Progenitor cell of endocrine pancreas (in vitro differentiated cells): ENCODE results near the gene ASB16. TPM values are rescaled to one million over a fixed set of nuclear protein-coding genes. Genes with fewer than 3 reads are reported as not detected.
A peak's percentile ranks its signal among the peaks of the same experiment; 100 is the strongest.

ENCODE experiments used
- DNase-seq: peaks from one replicate; pipeline ENCODE4 v3.0.0; 2021; ENCODE audit warnings: low spot score; ENCODE audit not compliant: unreplicated experiment
- H3K27ac Mint-ChIP-seq: 2 replicates; pipeline ENCODE4 v1.8.0; 2021; ENCODE audit warnings: mild to moderate bottlenecking, moderate library complexity, mixed read lengths
- H3K27me3 Mint-ChIP-seq: 2 replicates; pipeline ENCODE4 v1.8.0; 2021; ENCODE audit warnings: mixed read lengths
- H3K36me3 Mint-ChIP-seq: 2 replicates; pipeline ENCODE4 v1.8.0; 2022; ENCODE audit warnings: mixed read lengths; ENCODE audit not compliant: insufficient read depth
- H3K4me1 Mint-ChIP-seq: 2 replicates; pipeline ENCODE4 v1.8.0; 2021; ENCODE audit warnings: low read depth, mixed read lengths
- H3K4me3 Mint-ChIP-seq: 2 replicates; pipeline ENCODE4 v1.8.0; 2021; ENCODE audit warnings: low read depth, mild to moderate bottlenecking, moderate library complexity, mixed read lengths
- H3K9me3 Mint-ChIP-seq: 2 replicates; pipeline ENCODE4 v1.8.0; 2021; ENCODE audit warnings: low read depth, mixed read lengths
- total RNA-seq: library from RNA; stranded (reverse); gene quantifications from 2 replicates; pipeline ENCODE4 v1.2.1, GENCODE V29; 2021
- TF ChIP-seq, protein P1 (sequence below): fragments of 200-600 bp; sonication (generic); IDR thresholded peaks from one replicate; pipeline ENCODE4 v1.5.0; 2021; ENCODE audit warnings: antibody characterized with exemption, mild to moderate bottlenecking; ENCODE audit not compliant: unreplicated experiment

The ASB16 gene
- total RNA-seq, 1 donor from 2014 or later = 0.89 TPM

DNA sequence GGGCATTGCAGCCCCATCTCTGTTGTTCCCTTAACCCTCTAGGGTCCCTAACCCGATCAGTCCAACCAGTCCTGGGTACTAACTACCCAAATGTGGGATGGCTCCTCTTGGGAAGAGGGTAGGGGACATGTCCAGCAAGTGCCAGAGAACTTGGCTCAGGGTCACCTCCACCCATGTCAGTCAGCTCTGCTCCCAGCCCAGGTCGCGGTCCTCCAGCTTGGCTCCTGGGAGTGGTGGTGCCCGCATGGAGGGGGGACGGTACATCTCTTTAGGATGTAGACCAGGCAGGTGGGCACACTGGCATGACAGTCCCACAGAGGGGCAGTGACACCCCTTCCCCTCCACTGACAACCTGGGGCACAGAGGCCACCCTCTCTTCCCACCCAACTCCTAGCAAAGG lies 22.2 kb downstream of the ASB16 start:
- peaks cover 22% of the 10 kb centered on the region for H3K4me1 Mint-ChIP-seq
- peaks cover 20% of the 10 kb centered on the region for H3K36me3 Mint-ChIP-seq
- no peaks in the 10 kb centered on the region for H3K27me3 Mint-ChIP-seq
- H3K9me3 Mint-ChIP-seq = no peaks in the 10 kb centered on the region
- no peak for DNase-seq
- H3K4me3 Mint-ChIP-seq = no peak overlapping the region
- H3K27ac Mint-ChIP-seq = peak overlapping the region; percentile 91
- TF ChIP-seq, protein P1, sequence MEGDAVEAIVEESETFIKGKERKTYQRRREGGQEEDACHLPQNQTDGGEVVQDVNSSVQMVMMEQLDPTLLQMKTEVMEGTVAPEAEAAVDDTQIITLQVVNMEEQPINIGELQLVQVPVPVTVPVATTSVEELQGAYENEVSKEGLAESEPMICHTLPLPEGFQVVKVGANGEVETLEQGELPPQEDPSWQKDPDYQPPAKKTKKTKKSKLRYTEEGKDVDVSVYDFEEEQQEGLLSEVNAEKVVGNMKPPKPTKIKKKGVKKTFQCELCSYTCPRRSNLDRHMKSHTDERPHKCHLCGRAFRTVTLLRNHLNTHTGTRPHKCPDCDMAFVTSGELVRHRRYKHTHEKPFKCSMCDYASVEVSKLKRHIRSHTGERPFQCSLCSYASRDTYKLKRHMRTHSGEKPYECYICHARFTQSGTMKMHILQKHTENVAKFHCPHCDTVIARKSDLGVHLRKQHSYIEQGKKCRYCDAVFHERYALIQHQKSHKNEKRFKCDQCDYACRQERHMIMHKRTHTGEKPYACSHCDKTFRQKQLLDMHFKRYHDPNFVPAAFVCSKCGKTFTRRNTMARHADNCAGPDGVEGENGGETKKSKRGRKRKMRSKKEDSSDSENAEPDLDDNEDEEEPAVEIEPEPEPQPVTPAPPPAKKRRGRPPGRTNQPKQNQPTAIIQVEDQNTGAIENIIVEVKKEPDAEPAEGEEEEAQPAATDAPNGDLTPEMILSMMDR = no peak

DNA sequence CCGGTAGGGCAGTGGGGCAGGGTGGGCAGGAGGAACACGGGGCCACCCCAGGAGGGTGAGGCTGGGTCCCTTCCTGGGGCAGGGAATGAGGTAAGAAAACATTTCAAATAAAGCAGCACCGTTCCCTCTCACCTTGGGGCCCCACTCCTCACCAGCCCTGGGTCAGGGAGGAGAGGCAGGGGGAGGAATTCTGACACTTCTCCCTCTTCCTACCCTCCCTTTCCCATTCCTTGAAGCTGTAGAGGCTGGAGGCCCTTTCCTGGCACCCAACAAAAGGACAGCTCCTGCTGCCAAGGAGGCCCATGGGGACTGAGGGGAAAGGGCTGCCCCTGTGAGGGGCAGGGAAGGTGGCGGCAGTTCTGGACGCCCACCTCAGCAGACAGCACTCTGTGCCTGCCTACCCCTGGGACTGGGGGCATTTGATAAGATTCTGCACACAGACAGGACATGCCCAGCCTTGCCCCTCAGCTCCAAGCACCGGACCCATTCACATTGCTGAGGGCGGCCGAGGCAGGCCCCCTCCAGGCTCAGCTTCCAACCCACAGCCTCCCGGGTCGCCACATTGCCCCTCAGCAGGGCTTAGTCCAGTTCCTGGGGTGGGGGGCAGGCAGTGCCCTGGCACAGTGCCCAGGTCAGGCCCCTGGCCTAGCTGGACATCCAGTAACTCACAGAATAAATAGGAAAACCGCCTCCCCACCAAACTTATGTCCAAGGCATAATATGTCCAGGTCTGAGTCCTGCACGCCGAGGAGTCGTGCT lies 23.0 kb downstream of the ASB16 start:
- TF ChIP-seq, protein P1 = no peak
- no peak overlapping the region for H3K4me3 Mint-ChIP-seq
- peaks cover 19% of the 10 kb centered on the region for H3K36me3 Mint-ChIP-seq
- H3K27me3 Mint-ChIP-seq = no peaks in the 10 kb centered on the region
- H3K27ac Mint-ChIP-seq = no peak overlapping the region
- H3K9me3 Mint-ChIP-seq = no peaks in the 10 kb centered on the region
- no peak for DNase-seq
- peaks cover 26% of the 10 kb centered on the region for H3K4me1 Mint-ChIP-seq

DNA sequence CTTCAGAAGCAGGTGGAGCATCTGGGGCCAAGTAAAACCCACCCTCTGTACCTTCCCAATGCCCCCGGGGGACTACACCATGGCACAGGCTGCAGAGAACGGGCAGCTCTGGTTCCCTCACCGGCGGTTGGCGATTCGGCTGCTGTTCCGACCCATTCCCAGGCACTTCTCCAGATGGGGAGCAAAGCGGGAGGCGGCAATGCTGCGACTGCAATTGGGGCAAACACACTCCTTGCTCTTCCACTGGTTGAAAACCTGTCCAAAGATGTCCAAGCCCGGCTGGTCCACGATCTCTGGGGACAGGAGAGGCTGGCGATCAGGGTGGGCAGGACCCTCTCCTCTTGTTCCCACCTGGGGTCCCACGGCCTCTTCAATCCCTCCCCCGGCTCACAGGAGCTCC lies 26.6 kb downstream of the ASB16 start:
- peaks cover 28% of the 10 kb centered on the region for H3K4me1 Mint-ChIP-seq
- peaks cover 14% of the 10 kb centered on the region for H3K36me3 Mint-ChIP-seq
- no peaks in the 10 kb centered on the region for H3K9me3 Mint-ChIP-seq
- DNase-seq = no peak
- H3K27ac Mint-ChIP-seq = no peak overlapping the region
- H3K4me3 Mint-ChIP-seq = no peak overlapping the region
- H3K27me3 Mint-ChIP-seq = no peaks in the 10 kb centered on the region
- TF ChIP-seq, protein P1 = no peak

DNA sequence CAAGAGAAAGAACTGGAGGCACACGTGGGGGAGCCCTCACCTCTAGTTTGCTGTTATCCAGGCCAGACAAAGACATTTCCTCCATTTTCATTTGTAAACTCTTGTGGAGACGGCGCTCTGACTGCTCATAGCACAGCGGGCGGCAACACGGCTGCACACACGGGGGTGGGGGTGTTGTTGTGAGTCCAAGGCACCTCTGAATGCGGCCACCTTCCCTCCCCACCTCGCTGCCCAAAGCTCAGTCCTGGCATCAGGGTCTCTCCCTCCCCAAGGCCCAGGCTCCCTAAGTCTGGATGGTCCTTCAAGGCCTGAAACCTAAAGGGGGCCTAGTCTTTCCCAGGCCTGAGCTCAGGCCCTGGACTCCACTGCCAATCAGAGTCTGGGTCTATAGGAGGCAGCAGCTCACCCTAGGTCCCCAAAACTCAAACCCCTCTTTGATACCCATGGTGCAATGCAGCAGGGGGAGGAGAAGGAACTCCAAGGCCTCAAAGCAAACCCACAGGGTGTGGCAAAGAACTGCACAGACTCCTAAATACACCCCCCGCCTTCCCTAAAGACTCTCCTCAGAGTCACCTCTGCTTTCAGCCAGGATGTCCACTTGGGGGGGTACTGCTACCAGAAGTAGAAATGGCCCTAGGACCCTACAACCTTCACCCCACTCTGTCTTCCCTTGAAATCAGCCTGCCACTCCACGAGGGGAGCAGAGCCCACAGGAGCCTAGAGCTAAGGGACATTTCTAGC lies 27.6 kb downstream of the ASB16 start:
- peaks cover 12% of the 10 kb centered on the region for H3K36me3 Mint-ChIP-seq

More for the DNA sequence above, 27.6 kb downstream of the ASB16 start:
- no peaks in the 10 kb centered on the region for H3K9me3 Mint-ChIP-seq
- no peak for DNase-seq
- no peaks in the 10 kb centered on the region for H3K27me3 Mint-ChIP-seq
- H3K4me1 Mint-ChIP-seq = peaks cover 19% of the 10 kb centered on the region
- H3K27ac Mint-ChIP-seq = peak overlapping the region; percentile 89
- TF ChIP-seq, protein P1 = no peak
- H3K4me3 Mint-ChIP-seq = peak overlapping the region; percentile 78
